Peyer's patch (tissue), 4 donors: ENCODE measurements around the gene GRID2.

Experiments
- CTCF ChIP-seq, 6 experiments: fragments of 450-650 bp in 4 of 6; fragments of 200-600 bp in 2 of 6; sonication (generic) in 1 of 6; IDR thresholded peaks; one replicate each; pipeline ENCODE4 v1.5.1; 2017 to 2019; ENCODE audit warnings: antibody characterized with exemption in 6 of 6, mild to moderate bottlenecking in 3 of 6, moderate library complexity in 1 of 6
- POLR2A ChIP-seq, 2 donors: fragments of 450-650 bp; IDR thresholded peaks; one replicate each; pipeline ENCODE4 v1.5.1; 2017; ENCODE audit warnings: antibody characterized with exemption in 2 of 2, mild to moderate bottlenecking in 2 of 2, moderate library complexity in 2 of 2

GRCh38 chr4:93480452-93480851, 1176.7 kb downstream of the GRID2 start:
- no peak for TF ChIP-seq CTCF (IDR thresholded peaks at IDR 0.05)
- TF ChIP-seq POLR2A (IDR thresholded peaks at IDR 0.05): no peak
